Memory B cell (primary cell): ENCODE measurements around the gene HMOX1.
"Not testable (repeated sequence)": the region's sequence is repeated elsewhere in the genome, so short reads cannot be mapped to it uniquely, and the experiment has no call there.

ENCODE experiments used
- ATAC-seq: fragments of 150-1000 bp; cut with Tn5 transposase; 2 replicates; pipeline ENCODE4 v1.10.0; 2021; ENCODE audit warnings: low read depth, mild to moderate bottlenecking, moderate library complexity
- DNase-seq, 2 donors: peaks; one replicate each; pipeline ENCODE4 v3.0.0; 2022; ENCODE audit warnings: low spot score in 2 of 2
- H3K27ac Mint-ChIP-seq: one replicate; pipeline ENCODE4 v1.8.0; 2022; ENCODE audit warnings: mild to moderate bottlenecking, moderate library complexity, mixed read lengths
- H3K27me3 Mint-ChIP-seq: one replicate; pipeline ENCODE4 v1.8.0; 2022; ENCODE audit warnings: mixed read lengths
- H3K36me3 Mint-ChIP-seq: one replicate; pipeline ENCODE4 v1.8.0; 2022; ENCODE audit warnings: mild to moderate bottlenecking, mixed read lengths
- H3K4me1 Mint-ChIP-seq: one replicate; pipeline ENCODE4 v1.8.0; 2022; ENCODE audit warnings: mixed read lengths
- H3K4me3 Mint-ChIP-seq: one replicate; pipeline ENCODE4 v1.8.0; 2022; ENCODE audit warnings: mild to moderate bottlenecking, moderate library complexity, mixed read lengths
- H3K9me3 Mint-ChIP-seq: one replicate; pipeline ENCODE4 v1.8.0; 2022; ENCODE audit warnings: mixed read lengths

The HMOX1 gene

GRCh38 chr22:35379146-35379993 lies 1.5 kb upstream of the HMOX1 start:
- peaks cover 35% of the 10 kb centered on the region for H3K4me1 Mint-ChIP-seq
- H3K9me3 Mint-ChIP-seq, result no peaks in the 10 kb centered on the region
- H3K27me3 Mint-ChIP-seq, result no peaks in the 10 kb centered on the region
- DNase-seq (no peak), ATAC-seq (no peak)
- peak overlapping the region; percentile 80 for H3K27ac Mint-ChIP-seq
- H3K36me3 Mint-ChIP-seq, result peaks cover 2% of the 10 kb centered on the region
- no peak overlapping the region for H3K4me3 Mint-ChIP-seq

- H3K9me3 Mint-ChIP-seq, result no peaks in the 10 kb centered on the region
- peaks cover 2% of the 10 kb centered on the region for H3K36me3 Mint-ChIP-seq
- peak overlapping the region; percentile 82 for H3K4me3 Mint-ChIP-seq
- H3K4me1 Mint-ChIP-seq, result peaks cover 39% of the 10 kb centered on the region
- H3K27ac Mint-ChIP-seq, result peak overlapping the region; percentile 80
- DNase-seq, result no peak
- ATAC-seq, result no peak
- H3K27me3 Mint-ChIP-seq, result no peaks in the 10 kb centered on the region
These were observed 883 bp upstream of the HMOX1 start for GRCh38 chr22:35380013-35380412.

- H3K4me3 Mint-ChIP-seq, result peak overlapping the region; percentile 82
- ATAC-seq (no peak), DNase-seq (no peak)
- peaks cover 39% of the 10 kb centered on the region for H3K4me1 Mint-ChIP-seq
- peak overlapping the region; percentile 80 for H3K27ac Mint-ChIP-seq
- H3K36me3 Mint-ChIP-seq, result peaks cover 4% of the 10 kb centered on the region
- H3K9me3 Mint-ChIP-seq, result no peaks in the 10 kb centered on the region
- H3K27me3 Mint-ChIP-seq, result no peaks in the 10 kb centered on the region
These were observed 621 bp downstream of the HMOX1 start for GRCh38 chr22:35381424-35382009.

- H3K4me3 Mint-ChIP-seq, result no peak overlapping the region
- ATAC-seq (no peak), DNase-seq (no peak)
- no peaks in the 10 kb centered on the region for H3K9me3 Mint-ChIP-seq
- H3K4me1 Mint-ChIP-seq, result peaks cover 25% of the 10 kb centered on the region
- H3K27ac Mint-ChIP-seq, result no peak overlapping the region
- H3K36me3 Mint-ChIP-seq, result peaks cover 6% of the 10 kb centered on the region
- H3K27me3 Mint-ChIP-seq, result no peaks in the 10 kb centered on the region
These were observed 2.8 kb downstream of the HMOX1 start for GRCh38 chr22:35383679-35384071.

GRCh38 chr22:35384527-35384926 lies 3.6 kb downstream of the HMOX1 start:
- Mint-ChIP-seq H3K27ac (no peak overlapping the region), H3K36me3 (peaks cover 12% of the 10 kb centered on the region), H3K4me3 (no peak overlapping the region), H3K9me3 (no peaks in the 10 kb centered on the region), H3K4me1 (peaks cover 29% of the 10 kb centered on the region), H3K27me3 (no peaks in the 10 kb centered on the region)
- no peak for DNase-seq
- ATAC-seq, result no peak

GRCh38 chr22:35384975-35385588 lies 4.2 kb downstream of the HMOX1 start:
- ATAC-seq (no peak), DNase-seq (no peak)
- peaks cover 29% of the 10 kb centered on the region for H3K4me1 Mint-ChIP-seq
- H3K4me3 Mint-ChIP-seq, result no peak overlapping the region
- H3K27me3 Mint-ChIP-seq, result no peaks in the 10 kb centered on the region
- no peak overlapping the region for H3K27ac Mint-ChIP-seq
- H3K36me3 Mint-ChIP-seq, result peaks cover 16% of the 10 kb centered on the region
- H3K9me3 Mint-ChIP-seq, result no peaks in the 10 kb centered on the region

- no peaks in the 10 kb centered on the region for H3K9me3 Mint-ChIP-seq
- no peak overlapping the region for H3K4me3 Mint-ChIP-seq
- no peak overlapping the region for H3K27ac Mint-ChIP-seq
- H3K4me1 Mint-ChIP-seq, result peaks cover 20% of the 10 kb centered on the region
- DNase-seq (no peak), ATAC-seq (no peak)
- H3K27me3 Mint-ChIP-seq, result no peaks in the 10 kb centered on the region
- peaks cover 16% of the 10 kb centered on the region for H3K36me3 Mint-ChIP-seq
These were observed 5.9 kb downstream of the HMOX1 start for GRCh38 chr22:35386670-35387288.

GRCh38 chr22:35390933-35391332 lies 10.0 kb downstream of the HMOX1 start:
- Mint-ChIP-seq H3K9me3 (no peaks in the 10 kb centered on the region), H3K36me3 (peaks cover 21% of the 10 kb centered on the region), H3K4me1 (peaks cover 20% of the 10 kb centered on the region), H3K4me3 (no peak overlapping the region), H3K27ac (no peak overlapping the region), H3K27me3 (no peaks in the 10 kb centered on the region)
- DNase-seq (no peak), ATAC-seq (no peak)

GRCh38 chr22:35392357-35392756 lies 11.5 kb downstream of the HMOX1 start:
- Mint-ChIP-seq H3K9me3 (no peaks in the 10 kb centered on the region), H3K4me1 (peaks cover 25% of the 10 kb centered on the region), H3K27me3 (no peaks in the 10 kb centered on the region), H3K4me3 (no peak overlapping the region), H3K36me3 (peaks cover 17% of the 10 kb centered on the region), H3K27ac (peak overlapping the region; percentile 76)
- peak; percentile 75 for ATAC-seq
- DNase-seq, result peak in 1 of 2 donors; percentile 27

- H3K4me3 Mint-ChIP-seq, result no peak overlapping the region
- H3K27ac Mint-ChIP-seq, result peak overlapping the region; percentile 76
These were observed 12.5 kb downstream of the HMOX1 start for GRCh38 chr22:35393116-35394010.

GRCh38 chr22:35394011-35394312 lies 13.1 kb downstream of the HMOX1 start:
- Mint-ChIP-seq H3K36me3 (peaks cover 15% of the 10 kb centered on the region), H3K9me3 (no peaks in the 10 kb centered on the region)

More at GRCh38 chr22:35393116-35394010, 12.5 kb downstream of the HMOX1 start:
- no peaks in the 10 kb centered on the region for H3K9me3 Mint-ChIP-seq
- ATAC-seq (no peak), DNase-seq (no peak)
- peaks cover 17% of the 10 kb centered on the region for H3K36me3 Mint-ChIP-seq
- peaks cover 28% of the 10 kb centered on the region for H3K4me1 Mint-ChIP-seq
- no peaks in the 10 kb centered on the region for H3K27me3 Mint-ChIP-seq

GRCh38 chr22:35394810-35395563 lies 14.1 kb downstream of the HMOX1 start:
- Mint-ChIP-seq H3K9me3 (no peaks in the 10 kb centered on the region), H3K27ac (peak overlapping the region; percentile 76), H3K4me1 (peaks cover 21% of the 10 kb centered on the region), H3K36me3 (peaks cover 8% of the 10 kb centered on the region), H3K4me3 (no peak overlapping the region), H3K27me3 (no peaks in the 10 kb centered on the region)
- DNase-seq (no peak), ATAC-seq (no peak)

More at GRCh38 chr22:35394011-35394312, 13.1 kb downstream of the HMOX1 start:
- peaks cover 25% of the 10 kb centered on the region for H3K4me1 Mint-ChIP-seq
- no peak overlapping the region for H3K4me3 Mint-ChIP-seq
- H3K27me3 Mint-ChIP-seq, result no peaks in the 10 kb centered on the region
- no peak for DNase-seq
- ATAC-seq, result no peak
- H3K27ac Mint-ChIP-seq, result peak overlapping the region; percentile 76

GRCh38 chr22:35396622-35397021 lies 15.7 kb downstream of the HMOX1 start:
- H3K4me1 Mint-ChIP-seq, result peaks cover 28% of the 10 kb centered on the region
- ATAC-seq (peak; percentile 49), DNase-seq (peak in 1 of 2 donors; percentile 60)
- peaks cover 10% of the 10 kb centered on the region for H3K36me3 Mint-ChIP-seq
- not testable (repeated sequence) for H3K27me3 Mint-ChIP-seq, H3K9me3 Mint-ChIP-seq
- peak overlapping the region; percentile 99 for H3K27ac Mint-ChIP-seq
- peak overlapping the region; percentile 72 for H3K4me3 Mint-ChIP-seq
